Measurements from ENCODE around the gene CHCHD6.

Gene CHCHD6

GRCh38 chr3:126998728-126999127 lies 294.7 kb downstream of the CHCHD6 start:
- H3K4me3 ChIP-seq (ENCODE audit: control insufficient read depth, low read depth, low read length), result no peak overlapping the region
- DNase-seq (ENCODE audit: low read depth), result no peak
- TF ChIP-seq CTCF (conservative IDR thresholded peaks at IDR 0.05; ENCODE audit: control insufficient read depth, insufficient read depth, low read depth, low read length), result no peak

GRCh38 chr3:126999383-126999782 lies 295.3 kb downstream of the CHCHD6 start:
- TF ChIP-seq CTCF (conservative IDR thresholded peaks at IDR 0.05; ENCODE audit: control insufficient read depth, insufficient read depth, low read depth, low read length), result no peak
- H3K4me3 ChIP-seq (ENCODE audit: control insufficient read depth, low read depth, low read length), result no peak overlapping the region
- no peak for DNase-seq (ENCODE audit: low read depth)

DNA sequence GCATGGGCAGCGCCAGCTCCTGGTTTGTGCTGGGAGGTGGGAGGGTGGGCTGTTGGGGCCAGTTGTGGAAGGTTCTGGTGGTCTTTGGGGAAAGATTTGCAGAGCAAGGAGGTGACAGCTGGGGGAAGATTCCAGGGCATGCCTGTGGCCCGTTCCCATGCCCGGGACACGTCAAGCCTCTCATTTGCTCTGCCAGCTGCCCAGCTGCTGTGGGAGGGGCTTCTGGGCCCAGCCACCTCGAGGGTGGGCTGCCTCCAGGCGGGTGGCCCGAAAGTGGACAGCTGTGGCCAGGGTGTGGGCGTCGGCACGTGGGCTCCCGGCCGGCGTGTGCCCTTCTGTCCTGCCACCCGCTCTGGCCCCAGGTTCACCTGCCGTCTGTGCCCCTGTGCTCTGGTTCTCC lies 296.1 kb downstream of the CHCHD6 start:
- H3K4me3 ChIP-seq (ENCODE audit: control insufficient read depth, low read depth, low read length), result no peak overlapping the region
- no peak for DNase-seq (ENCODE audit: low read depth)
- no peak for TF ChIP-seq CTCF (conservative IDR thresholded peaks at IDR 0.05; ENCODE audit: control insufficient read depth, insufficient read depth, low read depth, low read length)

GRCh38 chr3:127000761-127001160 lies 296.7 kb downstream of the CHCHD6 start:
- H3K4me3 ChIP-seq (ENCODE audit: control insufficient read depth, low read depth, low read length), result no peak overlapping the region
- DNase-seq (ENCODE audit: low read depth), result no peak
- TF ChIP-seq CTCF (conservative IDR thresholded peaks at IDR 0.05; ENCODE audit: control insufficient read depth, insufficient read depth, low read depth, low read length), result no peak

- DNase-seq (ENCODE audit: low read depth), result no peak
- TF ChIP-seq CTCF (conservative IDR thresholded peaks at IDR 0.05; ENCODE audit: control insufficient read depth, insufficient read depth, low read depth, low read length), result no peak
- H3K4me3 ChIP-seq (ENCODE audit: control insufficient read depth, low read depth, low read length), result no peak overlapping the region
Observed at GRCh38 chr3:127001486-127002194, 297.6 kb downstream of the CHCHD6 start.

GRCh38 chr3:127002195-127003174 lies 298.4 kb downstream of the CHCHD6 start:
- peak; percentile 90 for DNase-seq (ENCODE audit: low read depth)
- peak overlapping the region; percentile 15 for H3K4me3 ChIP-seq (ENCODE audit: control insufficient read depth, low read depth, low read length)
- peak; percentile 44 for TF ChIP-seq CTCF (conservative IDR thresholded peaks at IDR 0.05; ENCODE audit: control insufficient read depth, insufficient read depth, low read depth, low read length)
